Cerebellar cortex (tissue), 1 donor: ENCODE data around the gene GPT2.
"Not testable (repeated sequence)": the region's sequence is repeated elsewhere in the genome, so short reads cannot be mapped to it uniquely, and the experiment has no call there.

Experiments used
- DNase-seq: peaks from one replicate; pipeline ENCODE4 v3.0.0-alpha.2; 2015; ENCODE audit warnings: low spot score

Gene GPT2

DNA sequence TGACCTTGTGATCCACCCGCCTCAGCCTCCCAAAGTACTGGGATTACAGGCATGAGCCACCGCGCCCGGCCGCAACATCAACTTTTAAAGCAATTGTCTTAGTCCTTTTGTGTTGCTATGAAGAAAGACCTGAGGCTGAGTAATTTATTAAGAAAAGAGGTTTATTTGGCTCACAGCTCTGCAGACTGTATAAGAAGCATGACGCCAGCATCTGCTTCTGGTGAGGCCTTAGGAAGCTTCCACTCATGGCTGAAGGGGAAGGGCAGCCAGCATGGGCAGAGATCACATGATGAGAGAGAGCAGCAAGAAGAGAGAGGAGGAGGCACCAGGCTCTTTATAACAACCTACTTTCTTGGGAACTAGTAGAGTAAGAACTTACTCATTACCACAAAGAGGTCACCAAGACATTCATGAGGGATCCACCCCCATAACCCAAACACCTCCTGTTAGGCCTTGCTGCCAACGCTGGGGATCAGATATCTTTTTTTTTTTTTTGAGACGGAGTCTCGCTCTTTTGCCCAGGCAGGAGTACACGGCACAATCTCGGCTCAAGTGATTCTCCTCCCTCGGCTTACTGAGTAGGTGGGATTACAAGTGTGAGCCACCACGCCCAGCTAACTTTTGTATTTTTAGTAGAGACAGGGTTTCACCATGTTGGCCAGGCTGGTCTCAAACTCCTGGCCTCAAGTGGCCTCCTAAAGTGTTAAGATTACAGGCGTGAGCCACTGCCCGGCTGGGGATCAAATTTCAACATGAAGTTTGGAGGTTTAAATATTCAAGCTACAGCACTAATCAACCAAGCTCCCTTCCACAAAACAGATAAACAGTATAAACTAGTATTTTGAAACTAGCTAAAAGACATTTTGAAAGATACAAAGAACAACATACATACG is 21.4 kb upstream of the GPT2 start:
- no peak for DNase-seq

GRCh38 chr16:46866286-46866685 is 17.9 kb upstream of the GPT2 start:
- DNase-seq: no peak

DNA sequence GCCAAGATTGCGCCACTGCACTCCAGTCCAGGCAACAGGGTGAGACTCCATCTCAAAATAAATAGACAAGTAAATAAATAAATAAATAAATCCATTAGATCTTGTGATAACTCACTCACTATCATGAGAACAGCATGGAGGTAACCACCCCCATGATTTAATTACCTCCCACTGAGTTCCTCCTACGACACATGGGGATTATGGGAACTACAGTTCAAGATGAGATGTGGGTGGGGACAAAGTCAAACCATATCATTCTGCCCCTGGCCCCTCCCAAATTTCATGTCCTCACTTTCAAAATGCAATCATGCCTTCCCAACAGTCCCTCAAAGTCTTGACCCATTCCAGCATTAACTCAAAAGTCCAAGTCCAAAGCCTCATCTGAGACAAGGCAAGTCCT is 16.7 kb upstream of the GPT2 start:
- DNase-seq: not testable (repeated sequence)

- not testable (repeated sequence) for DNase-seq
Observed at GRCh38 chr16:46868891-46869290, 15.3 kb upstream of the GPT2 start.

DNA sequence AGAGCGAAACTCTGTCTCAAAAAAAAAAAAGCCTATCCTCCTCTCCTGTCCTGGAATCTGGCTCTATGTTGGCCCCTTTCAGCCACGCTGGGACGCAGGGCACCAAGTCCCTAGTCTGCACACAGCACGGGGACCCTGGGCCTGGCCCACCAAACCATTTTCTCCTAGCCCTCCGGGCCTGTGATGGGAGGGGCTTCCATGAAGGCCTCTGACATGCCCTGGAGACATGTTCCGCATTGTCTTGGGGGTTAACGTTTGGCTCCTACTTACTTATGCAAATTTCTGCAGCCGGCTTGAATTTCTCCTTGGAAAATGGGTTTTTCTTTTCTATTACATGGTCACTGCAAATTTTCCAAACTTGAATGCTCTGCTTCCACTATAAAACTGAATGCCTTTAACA is 12.6 kb upstream of the GPT2 start:
- no peak for DNase-seq

DNA sequence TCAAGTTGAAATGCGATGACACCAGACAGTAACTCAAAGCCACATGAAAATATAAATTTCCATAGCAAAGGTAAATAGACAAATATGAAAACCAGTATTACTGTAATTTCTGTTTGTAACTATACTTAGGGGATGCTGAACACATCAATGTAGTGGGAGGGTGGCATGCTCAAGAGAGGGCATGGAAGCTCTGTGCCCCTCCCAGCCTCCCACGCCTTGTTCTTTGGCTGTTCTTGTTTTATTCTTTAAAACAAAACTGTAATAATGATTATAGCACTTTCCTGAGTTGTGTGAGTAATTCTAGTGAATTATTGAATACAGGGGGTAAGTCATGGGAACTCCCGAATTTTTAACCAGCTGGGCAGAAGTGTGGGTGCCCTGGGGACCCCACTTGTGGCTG is 11.0 kb upstream of the GPT2 start:
- no peak for DNase-seq

GRCh38 chr16:46875243-46875642 is 8.9 kb upstream of the GPT2 start:
- no peak for DNase-seq

DNA sequence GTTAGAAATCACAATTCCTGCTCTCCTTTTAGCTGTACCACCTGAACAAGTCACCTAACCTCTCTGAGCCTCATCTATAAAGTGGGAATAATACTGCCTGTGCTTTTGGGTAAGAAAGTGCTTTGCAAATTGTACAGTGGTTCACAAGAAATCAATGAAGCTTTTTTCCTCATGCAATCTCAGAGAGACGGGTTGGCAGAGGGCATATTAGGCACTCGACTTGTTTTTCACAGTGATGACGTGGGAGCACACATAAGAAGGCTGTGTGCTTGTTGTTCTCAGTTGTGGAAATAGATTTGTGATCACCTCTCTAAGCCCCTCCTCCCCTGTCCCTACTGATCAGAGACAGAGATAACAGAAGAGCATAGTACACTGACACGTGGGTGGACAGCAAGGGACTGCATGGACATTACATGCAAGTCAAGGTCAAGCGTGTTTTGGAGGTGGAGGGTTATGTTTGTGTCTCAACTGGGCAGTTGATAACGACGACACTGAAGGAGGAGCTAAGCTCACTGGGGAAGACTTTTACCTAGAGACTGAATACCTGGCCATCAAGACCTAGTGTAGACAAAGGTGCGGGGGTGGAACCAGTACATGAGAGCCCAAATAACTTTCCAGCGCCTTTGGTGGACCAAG is 1.7 kb upstream of the GPT2 start:
- DNase-seq: no peak

DNA sequence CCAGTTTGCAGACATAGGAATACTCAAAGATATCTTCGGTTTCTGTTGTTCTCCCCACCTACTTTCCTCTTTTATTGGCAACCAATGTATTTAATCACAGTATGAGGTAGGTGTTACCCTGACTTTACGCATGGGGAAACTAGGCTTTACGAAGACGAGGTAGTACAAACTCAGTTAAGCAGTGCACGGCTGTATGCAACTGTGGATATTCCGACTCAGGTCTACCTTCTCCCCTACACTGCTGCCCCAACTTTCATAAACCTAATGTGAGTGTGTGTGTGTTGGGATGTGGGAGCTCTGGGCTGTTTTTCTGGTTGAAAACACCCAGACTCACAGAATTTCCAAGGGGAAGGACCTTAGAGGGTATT is 1.2 kb upstream of the GPT2 start:
- no peak for DNase-seq

DNA sequence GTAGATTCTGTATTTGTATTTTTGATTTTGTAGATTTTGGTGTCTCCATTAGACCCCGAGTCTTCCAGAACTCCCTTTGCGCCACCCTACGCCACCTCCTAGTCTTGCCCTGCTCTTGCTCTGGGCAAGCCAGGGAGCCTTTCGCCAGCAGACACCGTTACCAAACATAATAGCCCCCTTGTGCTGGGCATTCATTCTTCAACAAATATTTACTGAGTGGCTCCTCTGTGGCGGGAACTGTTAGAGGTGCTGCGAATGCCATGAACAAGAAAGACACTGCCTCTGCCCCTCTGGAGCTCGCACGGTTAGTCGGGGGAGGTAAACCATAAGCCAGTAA is 841 bp upstream of the GPT2 start:
- no peak for DNase-seq

DNA sequence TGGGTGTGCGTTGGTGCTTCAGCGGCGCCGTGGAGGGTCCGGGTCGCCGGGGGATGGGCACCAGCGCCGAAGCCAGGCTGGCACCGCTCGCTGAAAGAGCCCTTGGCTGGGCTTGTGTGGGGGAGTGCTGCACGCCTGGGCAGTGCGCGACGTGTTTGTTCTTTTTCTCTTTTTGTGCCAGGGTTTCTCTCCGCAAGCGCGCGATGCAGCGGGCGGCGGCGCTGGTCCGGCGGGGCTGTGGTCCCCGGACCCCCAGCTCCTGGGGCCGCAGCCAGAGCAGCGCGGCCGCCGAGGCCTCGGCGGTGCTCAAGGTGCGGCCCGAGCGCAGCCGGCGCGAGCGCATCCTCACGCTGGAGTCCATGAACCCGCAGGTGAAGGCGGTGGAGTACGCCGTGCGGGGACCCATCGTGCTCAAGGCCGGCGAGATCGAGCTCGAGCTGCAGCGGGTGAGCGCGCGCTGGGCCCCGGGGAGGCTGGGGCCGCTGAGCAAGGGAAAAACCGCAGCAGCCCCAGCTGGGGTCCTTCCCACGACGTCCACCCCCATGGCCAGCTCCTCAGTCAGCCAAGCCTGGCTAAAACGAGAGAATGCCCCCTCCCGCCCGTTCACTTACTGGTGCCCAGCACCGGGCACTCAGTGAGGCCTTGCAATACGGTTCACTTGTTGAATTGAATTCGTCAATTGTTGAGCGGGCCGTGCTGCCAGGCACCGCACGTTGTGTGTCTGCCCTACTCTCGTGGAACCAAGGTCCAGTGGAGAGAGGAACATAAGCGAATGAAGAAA is 541 bp downstream of the GPT2 start:
- DNase-seq: peak; percentile 24

DNA sequence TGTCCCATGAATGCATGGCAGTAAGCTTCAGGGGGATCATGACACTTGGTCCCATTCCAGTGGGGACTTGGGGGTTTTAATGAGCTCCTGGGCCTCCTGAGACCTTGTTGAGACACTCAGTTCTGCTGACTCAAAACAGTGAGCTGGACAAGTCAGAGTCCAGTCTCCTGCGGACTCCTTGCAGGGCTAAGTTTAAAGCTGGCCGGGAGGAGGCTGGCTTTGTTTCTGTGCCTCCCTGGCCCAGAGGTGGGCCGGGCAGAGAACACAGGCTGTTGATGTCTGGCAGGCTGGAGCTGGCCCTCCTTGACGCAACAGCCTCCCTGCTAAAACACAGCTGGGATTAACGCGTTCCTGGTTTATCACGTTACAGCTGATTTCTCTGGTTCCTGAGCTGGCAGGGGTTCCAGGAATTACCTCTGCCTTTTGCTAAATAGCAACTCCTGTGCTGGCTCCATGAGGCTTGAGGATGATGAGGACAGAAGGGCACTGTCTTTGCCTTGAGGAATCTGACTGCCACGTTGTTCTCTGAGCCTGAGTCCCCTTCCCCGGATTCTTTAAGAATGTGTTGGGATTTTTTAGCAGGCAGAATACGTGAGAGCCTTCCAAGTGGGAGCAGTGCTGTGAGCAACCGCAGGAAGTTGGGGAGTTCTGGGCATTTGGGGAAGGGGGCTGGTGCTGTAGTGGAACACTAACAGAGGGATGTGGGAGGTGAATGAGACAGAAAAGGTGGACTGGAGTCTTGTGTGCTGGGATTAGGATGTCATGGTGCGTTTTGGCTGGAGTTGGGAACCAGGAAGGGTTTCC is 2.0 kb downstream of the GPT2 start:
- DNase-seq: peak; percentile 36

- DNase-seq: no peak
Observed at GRCh38 chr16:46886764-46887523, 2.8 kb downstream of the GPT2 start.

DNA sequence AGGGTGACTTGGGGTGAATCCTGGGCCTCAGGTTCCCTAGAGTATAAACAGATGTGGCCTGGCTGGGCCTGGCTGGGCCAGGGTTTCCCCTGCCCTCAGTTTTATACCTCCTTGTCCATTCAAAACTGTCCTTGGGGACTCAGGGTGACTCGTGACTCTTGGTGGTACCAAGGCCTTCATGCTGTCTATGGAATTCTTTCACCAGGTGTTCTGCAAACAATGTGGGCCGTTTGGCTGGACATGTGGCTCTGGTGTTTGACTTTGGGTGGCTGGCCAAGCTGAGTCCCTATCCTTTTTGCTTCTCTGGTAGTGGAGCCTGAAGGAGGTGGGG is 3.3 kb downstream of the GPT2 start:
- DNase-seq: no peak

DNA sequence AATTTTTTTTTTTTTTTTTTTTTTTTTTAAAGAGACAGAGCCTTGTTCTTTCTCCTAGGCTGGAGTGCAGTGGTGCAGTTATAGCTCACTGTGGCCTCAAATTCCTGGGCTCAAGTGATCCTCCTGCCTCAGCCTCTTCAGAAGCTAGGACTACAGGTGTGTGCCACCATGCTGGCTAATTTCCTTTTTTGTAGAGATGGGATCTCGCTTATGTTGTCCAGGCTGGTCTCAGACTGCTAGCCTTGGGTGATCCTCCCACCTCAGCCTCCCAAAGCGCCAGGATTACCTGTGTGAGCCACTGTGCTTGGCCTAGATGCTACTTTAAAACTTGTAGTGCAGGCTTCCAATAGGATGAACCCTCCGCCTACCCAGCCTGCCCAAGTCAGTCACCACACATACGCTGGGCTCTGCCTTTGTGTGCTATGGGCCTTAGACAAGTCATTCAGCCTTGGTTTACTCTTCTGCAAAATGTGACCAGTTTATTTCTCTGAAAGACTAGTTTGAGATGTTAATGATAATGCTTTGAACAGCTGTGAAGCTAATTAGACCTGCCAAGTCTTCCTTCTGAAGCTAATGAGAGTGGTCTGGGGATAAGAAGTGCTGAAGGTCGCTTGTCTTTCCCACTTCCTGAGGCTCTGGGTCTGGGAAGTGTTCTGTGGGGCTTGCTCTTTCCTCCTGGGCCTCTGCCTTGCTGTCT is 5.2 kb downstream of the GPT2 start:
- no peak for DNase-seq

DNA sequence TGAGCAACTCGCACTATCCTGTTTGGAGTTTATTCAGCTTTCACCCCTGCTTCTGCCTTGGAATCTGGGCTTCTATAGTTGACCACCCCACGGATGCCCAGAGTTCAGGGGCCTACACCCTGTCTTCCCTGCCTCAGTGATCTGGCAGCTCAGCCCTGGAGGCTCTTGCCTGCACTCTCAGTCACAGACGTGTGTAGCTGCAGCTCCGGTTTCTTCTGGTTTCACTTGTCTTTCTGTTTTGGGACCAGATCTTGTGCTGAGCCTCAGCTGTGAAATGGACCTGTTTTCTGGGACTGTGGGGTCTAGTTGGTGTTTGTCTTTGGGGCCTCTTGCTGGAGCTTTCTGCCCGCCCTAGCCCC is 5.8 kb downstream of the GPT2 start:
- no peak for DNase-seq

DNA sequence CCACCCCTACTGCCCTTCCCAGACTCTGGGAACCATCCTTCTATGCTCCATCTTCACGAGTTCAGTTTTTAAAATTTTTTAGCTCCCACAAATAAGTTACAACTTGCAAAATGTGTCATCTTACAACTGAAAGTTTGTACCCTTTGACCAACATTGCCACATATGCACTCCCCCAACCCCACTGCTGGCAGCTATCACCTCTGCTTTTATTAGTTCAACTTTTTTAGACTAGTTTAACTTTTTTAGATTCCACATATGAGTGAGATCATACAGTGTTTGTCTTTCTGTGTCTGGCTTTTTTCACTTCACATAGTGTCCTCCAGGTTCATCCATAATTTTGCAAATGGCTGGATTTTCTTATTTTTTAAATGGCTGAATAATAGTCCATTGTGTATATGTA is 7.7 kb downstream of the GPT2 start:
- no peak for DNase-seq

GRCh38 chr16:46894036-46894672 is 10.0 kb downstream of the GPT2 start:
- no peak for DNase-seq

DNA sequence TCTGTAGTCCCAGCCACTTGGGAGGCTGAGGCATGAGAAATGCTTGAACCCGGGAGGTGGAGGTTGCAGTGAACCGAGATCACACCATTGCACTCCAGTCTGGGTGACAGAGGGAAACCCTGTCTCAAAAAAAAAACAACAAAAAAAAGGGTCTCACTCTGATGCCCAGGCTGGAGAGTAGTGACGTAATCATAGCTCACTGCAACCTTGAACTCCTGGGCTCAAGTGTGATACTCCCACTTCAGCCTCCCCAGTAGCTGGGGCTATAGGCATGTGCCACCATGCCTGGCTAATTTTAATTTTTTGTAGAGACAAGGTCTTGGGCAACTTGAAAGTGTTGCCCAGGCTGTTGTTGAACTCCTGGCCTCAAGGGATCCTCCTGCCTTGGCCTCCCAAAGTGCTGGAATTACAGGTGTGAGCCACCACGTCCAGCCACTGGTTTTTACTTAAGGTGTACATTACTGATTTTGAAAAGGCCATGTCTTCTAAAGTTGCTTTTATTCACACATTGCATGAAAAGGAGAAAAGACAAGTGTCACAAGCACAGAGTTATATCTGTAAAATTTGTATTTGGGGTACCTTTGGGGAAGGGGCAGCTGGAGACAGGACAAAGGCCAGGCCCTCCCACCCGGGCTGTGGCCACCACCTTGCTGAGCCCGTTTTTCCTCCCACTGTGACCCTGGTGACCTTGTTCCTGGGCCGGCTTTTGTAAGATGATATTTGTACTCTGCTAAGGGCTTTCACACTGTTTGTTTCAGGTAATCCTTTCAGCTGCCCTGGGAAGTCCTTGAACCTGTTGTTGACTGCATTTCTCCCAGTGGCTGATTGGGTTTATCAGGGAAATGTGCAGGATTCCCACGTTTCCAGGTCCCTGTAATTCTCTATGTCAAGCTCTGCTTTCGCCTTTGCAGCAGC is 11.5 kb downstream of the GPT2 start:
- no peak for DNase-seq
